Measurements from ENCODE around the gene NDUFB7. TPM values are rescaled to one million over a fixed set of nuclear protein-coding genes. Genes with fewer than 3 reads are reported as not detected.
A peak's percentile ranks its signal among the peaks of the same experiment; 100 is the strongest.
"Not testable (repeated sequence)": the region's sequence is repeated elsewhere in the genome, so short reads cannot be mapped to it uniquely, and the experiment has no call there.

NDUFB7 gene
- total RNA-seq, 1 experiment from 2014 or later = 255 TPM

- DNase-seq (ENCODE audit: low read depth) = no peak
Observed at GRCh38 chr19:14575428-14575980, 3.6 kb upstream of the NDUFB7 start.

GRCh38 chr19:14570864-14571527 lies 870 bp downstream of the NDUFB7 start:
- DNase-seq (ENCODE audit: low read depth) = no peak

- DNase-seq (ENCODE audit: low read depth) = no peak
Observed at GRCh38 chr19:14567079-14567478, 4.8 kb downstream of the NDUFB7 start.

- DNase-seq (ENCODE audit: low read depth) = no peak
Observed at GRCh38 chr19:14566712-14567077, 5.2 kb downstream of the NDUFB7 start.

- no peak for DNase-seq (ENCODE audit: low read depth)
Observed at GRCh38 chr19:14565765-14566711, 5.8 kb downstream of the NDUFB7 start.

- DNase-seq (ENCODE audit: low read depth) = no peak
Observed at GRCh38 chr19:14565298-14565679, 6.6 kb downstream of the NDUFB7 start.

GRCh38 chr19:14564652-14565297 lies 7.1 kb downstream of the NDUFB7 start:
- DNase-seq (ENCODE audit: low read depth) = not testable (repeated sequence)

- peak; percentile 47 for DNase-seq (ENCODE audit: low read depth)
Observed at GRCh38 chr19:14563989-14564651, 7.7 kb downstream of the NDUFB7 start.

- no peak for DNase-seq (ENCODE audit: low read depth)
Observed at GRCh38 chr19:14563590-14563926, 8.3 kb downstream of the NDUFB7 start.

- no peak for DNase-seq (ENCODE audit: low read depth)
Observed at GRCh38 chr19:14562660-14563589, 8.9 kb downstream of the NDUFB7 start.

- peak; percentile 69 for DNase-seq (ENCODE audit: low read depth)
Observed at GRCh38 chr19:14561847-14562351, 10.0 kb downstream of the NDUFB7 start.

GRCh38 chr19:14561249-14561648 lies 10.6 kb downstream of the NDUFB7 start:
- DNase-seq (ENCODE audit: low read depth) = no peak

- DNase-seq (ENCODE audit: low read depth) = no peak
Observed at GRCh38 chr19:14560776-14561108, 11.1 kb downstream of the NDUFB7 start.

- DNase-seq (ENCODE audit: low read depth) = no peak
Observed at GRCh38 chr19:14559916-14560775, 11.7 kb downstream of the NDUFB7 start.

- DNase-seq (ENCODE audit: low read depth) = no peak
Observed at GRCh38 chr19:14558370-14559066, 13.3 kb downstream of the NDUFB7 start.

- DNase-seq (ENCODE audit: low read depth) = peak; percentile 76
Observed at GRCh38 chr19:14556662-14557188, 15.1 kb downstream of the NDUFB7 start.

GRCh38 chr19:14555918-14556661 lies 15.8 kb downstream of the NDUFB7 start:
- no peak for DNase-seq (ENCODE audit: low read depth)

GRCh38 chr19:14554382-14554812 lies 17.5 kb downstream of the NDUFB7 start:
- no peak for DNase-seq (ENCODE audit: low read depth)

Data from LHCN-M2 (cell line).